ENCODE data around the gene ARHGEF12.

Gene ARHGEF12

DNA sequence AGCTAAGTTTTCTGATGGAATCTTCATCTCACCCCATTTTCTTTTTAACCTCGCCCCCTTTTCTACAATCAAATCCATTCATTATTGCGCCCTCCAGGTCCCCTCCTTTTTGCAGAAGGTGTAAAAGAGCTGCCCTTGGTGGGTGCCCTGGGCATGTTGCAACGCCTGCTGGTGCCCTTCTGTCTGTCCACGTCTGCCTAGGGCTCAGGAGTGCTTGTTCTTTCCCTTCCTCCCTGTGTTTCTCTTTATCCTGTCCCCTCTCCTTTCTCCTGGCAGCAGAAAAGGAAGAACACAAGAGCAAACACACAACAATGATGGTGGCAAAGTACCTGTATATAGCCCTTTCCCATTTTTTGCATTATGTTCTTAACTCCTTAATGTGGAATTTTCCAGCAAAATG, 17.3 kb upstream of the ARHGEF12 start:
- DNase-seq (ENCODE audit: low spot score) = no peak

DNA sequence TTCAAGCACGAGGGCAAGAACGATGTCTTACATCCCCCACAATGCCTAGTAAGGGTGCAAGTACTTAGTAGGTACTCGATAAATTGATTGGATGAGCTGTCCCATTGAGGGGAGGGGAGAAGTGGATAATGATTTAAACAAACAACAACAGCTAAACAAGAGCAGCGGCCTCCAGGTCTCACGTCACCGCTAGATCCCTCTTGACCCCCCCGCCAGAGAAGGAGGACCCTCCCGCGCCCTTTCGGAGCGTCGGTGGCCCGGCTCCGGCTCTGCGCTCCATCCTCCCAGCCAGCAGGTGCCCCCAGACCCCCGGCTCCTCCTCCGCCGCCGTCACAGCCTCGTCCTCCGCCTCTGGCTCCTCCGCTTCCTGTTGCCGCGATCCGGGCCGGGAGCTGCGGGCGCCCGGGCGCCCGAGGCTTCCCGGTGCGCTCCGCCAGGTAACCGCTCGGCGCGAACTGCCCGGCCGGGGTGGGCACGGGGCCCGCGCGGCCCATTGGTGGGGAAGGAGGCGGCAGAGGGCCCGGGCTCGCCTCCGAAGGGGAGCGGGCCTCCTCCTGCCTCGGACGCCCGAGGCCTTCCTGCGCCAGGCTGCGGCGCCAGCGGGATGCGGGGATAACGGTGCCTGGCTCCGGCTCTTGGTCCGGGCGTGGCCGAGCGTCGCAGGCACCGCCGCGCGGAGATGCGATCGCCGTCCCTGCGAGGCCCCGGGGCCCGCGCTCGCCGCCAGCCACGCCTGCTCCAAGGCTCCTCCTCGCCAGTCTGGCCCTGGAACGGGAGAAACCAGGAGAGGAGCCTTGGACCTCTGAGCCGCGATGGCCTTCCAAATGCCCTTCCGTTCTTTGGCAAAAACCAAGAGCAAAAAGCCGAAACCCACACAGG, 11.0 kb upstream of the ARHGEF12 start, which contains the start of gene TLCD5:
TLCD5 (plus strand) TSS at position 368 of the 879 bp plus-strand sequence. CDS start 2,143 bp downstream, outside the sequence.
- peak; percentile 31 for DNase-seq (ENCODE audit: low spot score)

DNA sequence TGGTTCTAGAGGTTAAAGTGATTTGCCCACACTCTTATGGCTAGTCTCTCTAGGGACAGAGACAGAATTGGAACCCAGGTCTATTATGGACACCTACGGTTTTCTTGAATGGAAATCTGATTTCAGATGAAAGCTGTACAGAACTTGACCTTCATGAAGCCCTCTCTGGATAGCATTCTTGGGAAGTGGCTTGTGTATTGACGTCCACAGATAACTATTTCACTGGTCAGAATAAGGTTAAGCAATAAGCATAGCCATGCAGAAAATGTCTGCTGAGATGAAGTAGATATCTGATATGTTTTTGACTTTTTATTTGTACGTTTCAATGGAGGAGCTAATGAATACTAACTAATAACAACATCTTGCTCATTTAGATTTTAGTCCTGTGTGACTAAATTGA, 10.0 kb upstream of the ARHGEF12 start:
- DNase-seq (ENCODE audit: low spot score) = no peak

- DNase-seq (ENCODE audit: low spot score) = no peak
Observed at GRCh38 chr11:120326845-120327281, 9.3 kb upstream of the ARHGEF12 start.

DNA sequence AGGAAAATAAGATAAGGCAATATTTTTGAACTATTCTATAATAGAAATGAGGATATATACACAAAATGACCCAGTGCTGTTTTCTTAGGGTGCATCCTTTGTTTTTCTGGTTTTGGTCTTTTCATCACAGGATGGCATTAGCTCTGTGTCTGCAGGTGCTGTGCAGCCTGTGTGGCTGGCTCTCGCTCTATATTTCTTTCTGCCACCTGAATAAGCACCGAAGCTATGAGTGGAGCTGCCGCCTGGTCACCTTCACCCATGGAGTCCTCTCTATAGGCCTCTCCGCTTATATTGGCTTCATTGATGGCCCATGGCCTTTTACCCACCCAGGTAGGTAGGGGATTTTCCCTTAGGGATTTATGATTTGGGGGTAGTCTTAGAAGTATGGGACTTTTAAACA, 8.9 kb upstream of the ARHGEF12 start:
- DNase-seq (ENCODE audit: low spot score) = no peak

DNA sequence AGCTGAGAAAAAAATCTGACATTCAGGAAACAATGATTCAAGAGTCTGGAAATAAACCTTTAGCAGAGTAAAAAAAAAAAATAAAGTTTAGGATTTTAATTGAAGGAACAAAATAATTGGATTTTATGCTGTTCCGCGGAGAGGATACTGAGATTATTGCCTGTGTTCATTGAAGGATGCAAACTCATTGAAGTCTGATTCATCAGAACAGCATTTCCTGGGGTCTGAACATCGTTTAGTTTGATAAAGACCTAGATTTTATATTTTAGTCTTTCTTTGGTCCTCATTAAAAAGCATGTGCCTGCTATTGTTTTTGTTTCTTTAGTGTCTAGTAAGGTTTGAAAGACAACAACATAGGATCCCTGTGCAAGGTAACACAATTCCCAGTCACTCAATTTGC, 6.7 kb upstream of the ARHGEF12 start:
- no peak for DNase-seq (ENCODE audit: low spot score)

DNA sequence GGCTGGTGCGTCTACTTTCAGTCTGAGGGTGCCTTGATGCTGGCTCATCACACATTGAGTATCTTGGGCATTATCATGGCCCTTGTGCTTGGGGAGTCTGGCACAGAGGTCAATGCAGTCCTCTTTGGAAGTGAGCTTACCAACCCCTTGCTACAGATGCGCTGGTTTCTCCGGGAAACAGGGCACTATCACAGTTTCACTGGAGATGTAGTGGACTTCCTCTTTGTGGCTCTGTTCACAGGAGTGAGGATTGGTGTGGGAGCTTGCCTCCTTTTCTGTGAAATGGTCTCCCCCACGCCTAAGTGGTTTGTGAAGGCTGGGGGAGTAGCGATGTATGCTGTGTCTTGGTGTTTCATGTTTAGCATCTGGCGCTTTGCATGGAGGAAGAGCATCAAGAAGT, 6.2 kb upstream of the ARHGEF12 start:
- DNase-seq (ENCODE audit: low spot score) = no peak

DNA sequence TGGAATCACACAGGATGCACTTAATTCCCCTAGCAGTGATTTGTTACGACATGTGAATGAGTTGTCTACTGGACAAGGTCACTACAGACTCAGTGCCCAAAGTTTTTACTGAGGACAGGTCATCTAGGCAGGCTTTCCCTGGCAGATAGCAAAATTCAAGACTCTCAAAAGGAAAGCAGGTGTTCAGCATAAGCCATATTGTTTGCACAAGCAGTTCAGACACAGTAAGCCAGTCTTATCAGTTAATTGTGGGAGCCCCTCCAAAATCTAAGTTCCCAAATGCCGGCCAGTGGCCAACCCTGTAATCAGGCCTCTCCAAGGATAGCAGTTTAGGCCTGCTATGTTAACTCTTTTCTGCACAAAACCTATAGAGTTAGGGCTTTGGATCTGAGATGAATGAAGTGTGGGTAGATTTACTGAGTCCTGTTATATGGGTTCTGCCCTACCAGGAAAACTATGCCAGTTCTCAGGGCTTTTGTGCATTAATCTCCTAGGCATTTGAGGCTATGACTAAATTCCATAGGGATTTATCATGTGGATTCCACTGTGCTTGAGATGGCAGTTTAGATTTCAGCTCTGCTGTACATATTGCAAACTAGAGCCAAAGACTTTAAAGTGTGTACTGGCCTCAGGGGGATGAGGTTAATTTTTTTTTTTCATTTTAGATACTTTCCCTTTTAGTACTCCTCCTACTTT, 4.8 kb upstream of the ARHGEF12 start:
- DNase-seq (ENCODE audit: low spot score) = no peak

DNA sequence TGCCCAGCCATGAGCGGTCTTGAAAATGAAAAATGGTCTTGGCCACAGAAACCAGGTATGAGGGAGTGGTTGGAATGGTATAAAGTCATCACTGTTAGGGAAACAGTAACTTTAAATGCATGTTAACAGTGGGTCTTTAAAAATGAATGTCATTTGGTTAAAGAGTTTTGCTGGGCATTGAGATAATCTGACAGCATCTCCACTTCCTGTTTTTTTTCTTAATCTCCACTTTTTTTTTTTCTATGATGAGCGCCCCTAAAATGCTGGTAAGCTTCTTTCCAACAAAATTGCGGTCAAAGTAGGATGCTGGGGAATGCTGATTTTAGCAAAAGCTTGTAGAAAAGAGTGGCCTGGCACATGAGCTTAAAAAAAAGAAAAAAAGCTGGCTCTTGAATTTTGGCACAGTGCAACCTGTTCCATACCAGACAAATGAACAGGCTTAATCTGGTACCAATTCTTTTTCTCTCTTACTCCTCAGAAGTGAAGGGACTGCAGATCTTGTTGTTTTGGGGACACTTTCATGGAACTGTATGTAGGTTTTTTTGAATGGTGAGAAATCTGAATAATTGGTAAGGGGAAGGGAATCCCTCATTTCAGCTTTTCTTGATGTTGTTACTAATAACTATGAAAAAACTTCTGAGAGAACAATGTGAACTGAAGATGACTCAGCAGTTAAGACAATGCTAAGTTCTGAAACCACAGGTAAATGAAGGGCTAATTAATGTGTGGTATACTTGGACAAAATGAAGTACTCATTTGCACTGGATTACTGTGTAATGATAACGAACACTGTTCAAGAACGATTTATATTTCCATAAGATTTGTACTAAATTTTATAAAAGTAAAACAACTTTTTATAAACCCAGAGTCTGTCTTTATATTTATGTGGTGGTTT, 3.1 kb upstream of the ARHGEF12 start:
- DNase-seq (ENCODE audit: low spot score) = no peak

GRCh38 chr11:120333801-120334200, 2.4 kb upstream of the ARHGEF12 start:
- no peak for DNase-seq (ENCODE audit: low spot score)

- DNase-seq (ENCODE audit: low spot score) = no peak
Observed at GRCh38 chr11:120334332-120334731, 1.9 kb upstream of the ARHGEF12 start.

- peak; percentile 70 for DNase-seq (ENCODE audit: low spot score)
Observed at GRCh38 chr11:120334894-120335462, 1.2 kb upstream of the ARHGEF12 start.

DNA sequence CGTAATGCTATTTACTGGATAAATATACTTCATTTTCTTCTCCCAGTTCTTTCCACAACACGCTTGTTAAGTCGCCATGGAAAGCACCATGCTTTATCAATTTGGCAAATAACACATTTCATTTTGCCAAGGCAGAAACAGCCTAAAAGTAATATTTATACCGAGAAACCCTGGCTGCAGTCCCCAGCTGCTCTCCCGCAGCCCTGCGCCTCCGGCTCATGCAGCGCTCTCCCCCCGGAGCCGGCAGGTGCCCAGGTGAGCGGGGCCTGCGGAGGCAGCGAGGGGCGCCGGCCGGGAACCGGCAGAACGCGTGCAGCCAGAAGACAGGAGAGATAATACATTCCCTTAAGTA, 681 bp upstream of the ARHGEF12 start:
- DNase-seq (ENCODE audit: low spot score) = peak; percentile 55

DNA sequence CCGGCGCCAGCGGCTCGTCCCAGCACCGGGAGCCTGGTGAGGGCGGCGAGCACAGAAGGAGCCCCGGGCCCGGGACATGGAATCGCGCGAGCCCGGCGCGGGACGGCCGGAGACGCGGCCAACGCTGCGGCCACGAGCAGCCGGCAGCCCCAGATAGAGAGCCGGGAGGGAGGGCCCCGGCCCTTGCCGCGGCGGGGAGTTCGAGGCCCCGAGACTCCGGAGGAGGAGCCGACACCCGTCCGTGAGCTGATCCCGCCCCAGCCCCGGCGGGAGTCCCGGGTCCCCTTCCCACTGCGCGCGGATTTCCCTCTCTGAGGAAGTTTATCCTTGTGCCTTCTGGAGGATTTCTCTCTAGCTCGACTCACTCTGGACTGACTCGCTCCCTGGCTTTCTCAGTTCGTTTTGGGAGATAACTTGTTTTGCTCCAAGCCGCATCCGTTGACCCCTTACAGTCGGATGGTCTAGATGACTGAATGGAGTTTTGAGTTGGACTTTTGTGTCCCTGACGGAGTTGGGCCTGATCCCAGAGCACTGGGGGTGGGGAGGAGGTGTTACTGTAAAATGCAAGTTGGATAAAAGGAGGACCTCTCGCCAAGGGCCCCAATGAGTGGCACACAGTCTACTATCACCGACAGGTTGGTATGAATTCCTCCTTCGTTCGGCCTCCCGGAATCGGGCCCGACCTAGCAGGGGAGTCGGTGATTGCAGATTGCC, 585 bp downstream of the ARHGEF12 start:
- peak; percentile 10 for DNase-seq (ENCODE audit: low spot score)

- no peak for DNase-seq (ENCODE audit: low spot score)
Observed at GRCh38 chr11:120337355-120338106, 1.3 kb downstream of the ARHGEF12 start.

DNA sequence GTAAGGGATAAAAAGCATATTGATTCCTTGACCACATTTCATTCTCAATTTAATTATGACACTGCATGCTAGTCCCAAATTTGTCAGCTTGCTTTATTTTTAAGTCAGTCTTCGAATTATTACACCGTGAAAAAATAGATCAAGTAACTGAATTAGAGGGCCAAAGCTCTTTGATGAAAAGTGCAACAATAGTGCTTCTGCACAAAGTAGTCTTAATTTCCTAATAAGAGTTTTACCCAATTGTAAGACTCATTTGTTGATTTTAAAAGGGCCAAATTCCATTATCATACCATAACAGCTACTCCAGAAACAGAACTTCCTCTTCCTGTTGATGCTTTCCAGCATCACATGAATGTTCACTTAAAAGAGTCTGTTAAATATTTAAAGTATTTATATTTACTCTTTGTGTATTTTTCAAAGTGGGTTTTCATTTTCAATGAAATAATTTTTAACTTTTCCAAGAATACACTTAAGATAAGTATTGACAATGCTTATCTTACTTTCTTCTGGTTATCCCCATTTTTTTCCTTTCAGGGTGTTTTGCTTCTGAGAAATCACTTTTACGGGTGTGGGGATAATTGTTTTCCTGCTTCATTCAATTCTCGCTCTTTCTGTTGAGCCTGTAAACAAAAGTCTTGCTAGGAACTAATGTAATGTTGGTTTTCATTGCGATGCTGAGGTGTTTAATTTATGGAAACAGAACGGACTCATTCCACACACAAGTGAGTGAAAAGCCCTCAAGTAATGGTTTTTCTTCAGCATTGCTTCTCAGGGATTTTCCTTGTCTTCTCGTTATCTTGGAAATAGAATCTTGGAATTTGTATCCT, 2.1 kb downstream of the ARHGEF12 start:
- DNase-seq (ENCODE audit: low spot score) = no peak

- no peak for DNase-seq (ENCODE audit: low spot score)
Observed at GRCh38 chr11:120339394-120339890, 3.2 kb downstream of the ARHGEF12 start.

GRCh38 chr11:120340529-120340928, 4.3 kb downstream of the ARHGEF12 start:
- DNase-seq (ENCODE audit: low spot score) = no peak

- no peak for DNase-seq (ENCODE audit: low spot score)
Observed at GRCh38 chr11:120342226-120342625, 6.0 kb downstream of the ARHGEF12 start.

Data from germinal center (tissue), 1 donor.